ENCODE measurements around the gene CUL2.

The CUL2 gene

GRCh38 chr10:34959786-34960185 lies 130.4 kb downstream of the CUL2 start:
- no peaks in the 10 kb centered on the region for H3K27me3 ChIP-seq (ENCODE audit: insufficient read depth, low read length)
- H3K9me3 ChIP-seq (ENCODE audit: insufficient read depth, low read depth, low read length): no peaks in the 10 kb centered on the region
- no peak overlapping the region for H3K9ac ChIP-seq (ENCODE audit: low read depth, low read length)
- H3K36me3 ChIP-seq (ENCODE audit: insufficient read depth, low read depth, low read length): no peaks in the 10 kb centered on the region
- H3K4me1 ChIP-seq (ENCODE audit: insufficient read depth, low read length): no peaks in the 10 kb centered on the region
- no peak overlapping the region for H3K27ac ChIP-seq (ENCODE audit: low read length)
- no peak overlapping the region for H3K4me3 ChIP-seq (ENCODE audit: low read length)

- Histone ChIP-seq H3K27me3 (ENCODE audit: insufficient read depth, low read length) (no peaks in the 10 kb centered on the region), H3K36me3 (ENCODE audit: insufficient read depth, low read depth, low read length) (no peaks in the 10 kb centered on the region), H3K4me3 (ENCODE audit: low read length) (no peak overlapping the region), H3K27ac (ENCODE audit: low read length) (no peak overlapping the region), H3K9me3 (ENCODE audit: insufficient read depth, low read depth, low read length) (no peaks in the 10 kb centered on the region), H3K9ac (ENCODE audit: low read depth, low read length) (no peak overlapping the region), H3K4me1 (ENCODE audit: insufficient read depth, low read length) (no peaks in the 10 kb centered on the region)
These were observed 130.8 kb downstream of the CUL2 start for GRCh38 chr10:34959321-34959720.

All from iPS-20b (cell line).